DMS 273 (cell line): ENCODE data around the gene NAP1L2.
"Not testable (repeated sequence)": the region's sequence is repeated elsewhere in the genome, so short reads cannot be mapped to it uniquely, and the experiment has no call there.

Experiments
- DNase-seq: peaks from one replicate; lab custom pipeline; 2025; ENCODE audit not compliant: unreplicated experiment; lab: John Stamatoyannopoulos, UW

NAP1L2 gene

GRCh38 chrX:73214426-73215094 lies at the start of gene NAP1L2:
Gene NAP1L2, minus strand, starts transcription at chrX:73214851. Its CDS starts 359 bp downstream, at chrX:73214492.
- DNase-seq = peak; percentile 7

GRCh38 chrX:73262991-73263390 lies 48.3 kb upstream of the NAP1L2 start:
- peak; percentile 47 for DNase-seq

- DNase-seq = peak; percentile 2
These were observed 24.6 kb upstream of the NAP1L2 start for GRCh38 chrX:73239242-73239641.

GRCh38 chrX:73217621-73218020 lies 3.0 kb upstream of the NAP1L2 start:
- no peak for DNase-seq

- no peak for DNase-seq
These were observed 595 bp upstream of the NAP1L2 start for GRCh38 chrX:73215246-73215645.

GRCh38 chrX:73213734-73214425 lies 771 bp downstream of the NAP1L2 start:
- no peak for DNase-seq

- DNase-seq = no peak
These were observed 8.3 kb downstream of the NAP1L2 start for GRCh38 chrX:73206366-73206765.

GRCh38 chrX:73182502-73183114 lies 32.0 kb downstream of the NAP1L2 start:
- DNase-seq = no peak

GRCh38 chrX:73168945-73169344 lies 45.7 kb downstream of the NAP1L2 start:
- not testable (repeated sequence) for DNase-seq
